Osteoblast (primary cell): ENCODE measurements around the gene USP11. TPM values are rescaled to one million over a fixed set of nuclear protein-coding genes. Genes with fewer than 3 reads are reported as not detected.

Source experiments
- DNase-seq: peaks from one replicate; pipeline ENCODE4 v3.0.0; 2011; ENCODE audit warnings: low spot score, mixed read lengths; ENCODE audit not compliant: insufficient read length; ENCODE audit errors: missing footprints
- H2AFZ ChIP-seq: 2 replicates; pipeline ENCODE4 v1.6.0; 2011; ENCODE audit warnings: mild to moderate bottlenecking, low read length
- H3K27ac ChIP-seq: 2 replicates; pipeline ENCODE4 v1.5.1; 2011; ENCODE audit warnings: mild to moderate bottlenecking, low read depth, low read length, moderate library complexity
- H3K27me3 ChIP-seq: 2 replicates; pipeline ENCODE4 v1.6.0; 2012; ENCODE audit warnings: mild to moderate bottlenecking, control low read depth, inconsistent platforms, low read length, moderate library complexity; ENCODE audit not compliant: insufficient read depth
- H3K36me3 ChIP-seq: 2 replicates; pipeline ENCODE4 v1.5.1; 2011; ENCODE audit warnings: mild to moderate bottlenecking, low read length, control low read depth, moderate library complexity; ENCODE audit not compliant: insufficient read depth
- H3K4me1 ChIP-seq: 2 replicates; pipeline ENCODE4 v1.5.1; 2011; ENCODE audit warnings: mild to moderate bottlenecking, low read length, control low read depth, moderate library complexity; ENCODE audit not compliant: insufficient read depth
- H3K4me2 ChIP-seq: 2 replicates; pipeline ENCODE4 v1.6.0; 2011; ENCODE audit warnings: mild to moderate bottlenecking, low read length; ENCODE audit not compliant: insufficient read depth
- H3K4me3 ChIP-seq: fragments of 200-600 bp; sonication (generic); 3 replicates; pipeline ENCODE4 v1.5.1; 2012; ENCODE audit warnings: mild to moderate bottlenecking, low read length, inconsistent platforms; ENCODE audit not compliant: insufficient read depth
- H3K79me2 ChIP-seq: 2 replicates; pipeline ENCODE4 v1.6.0; 2012; ENCODE audit warnings: mild to moderate bottlenecking, low read length, control low read depth, inconsistent platforms; ENCODE audit not compliant: insufficient read depth
- H3K9me3 ChIP-seq: 2 replicates; pipeline ENCODE4 v1.5.1; 2011; ENCODE audit warnings: low read depth, low read length, control low read depth
- H4K20me1 ChIP-seq: 2 replicates; pipeline ENCODE4 v1.6.0; 2012; ENCODE audit warnings: mild to moderate bottlenecking, low read length, control low read depth; ENCODE audit not compliant: insufficient read depth
- CTCF ChIP-seq: IDR thresholded peaks from 2 replicates; pipeline ENCODE4 v1.5.1; 2011; ENCODE audit warnings: mild to moderate bottlenecking, low read depth, low read length, moderate library complexity; ENCODE audit errors: extremely low read depth
- total RNA-seq: library from RNA; depleted of rRNA; stranded (reverse); fragments of >200 nt; gene quantifications from 2 replicates; pipeline ENCODE4 v1.2.3, GENCODE V29; 2012

Gene USP11
- total RNA-seq, 1 donor, result 28.2 TPM

- H3K27me3 ChIP-seq, result no peaks in the 10 kb centered on the region
- no peak for DNase-seq
- peaks cover 6% of the 10 kb centered on the region for H4K20me1 ChIP-seq
- no peaks in the 10 kb centered on the region for H3K9me3 ChIP-seq
- H2AFZ ChIP-seq, result no peak overlapping the region
- no peak overlapping the region for H3K4me3 ChIP-seq
- H3K4me2 ChIP-seq, result no peak overlapping the region
- peaks cover 42% of the 10 kb centered on the region for H3K36me3 ChIP-seq
- H3K79me2 ChIP-seq, result peaks cover 7% of the 10 kb centered on the region
- no peak overlapping the region for H3K27ac ChIP-seq
- H3K4me1 ChIP-seq, result peaks cover 6% of the 10 kb centered on the region
- no peak for TF ChIP-seq CTCF
Observed at GRCh38 chrX:47229427-47229826, 3.4 kb upstream of the USP11 start.

GRCh38 chrX:47230136-47230868 lies 2.5 kb upstream of the USP11 start:
- peaks cover 4% of the 10 kb centered on the region for H3K27me3 ChIP-seq
- H2AFZ ChIP-seq, result no peak overlapping the region
- no peak overlapping the region for H3K4me2 ChIP-seq
- H4K20me1 ChIP-seq, result peaks cover 6% of the 10 kb centered on the region
- H3K27ac ChIP-seq, result no peak overlapping the region
- H3K79me2 ChIP-seq, result peaks cover 16% of the 10 kb centered on the region
- DNase-seq, result no peak
- H3K9me3 ChIP-seq, result no peaks in the 10 kb centered on the region
- peaks cover 11% of the 10 kb centered on the region for H3K4me1 ChIP-seq
- H3K36me3 ChIP-seq, result peaks cover 35% of the 10 kb centered on the region
- H3K4me3 ChIP-seq, result no peak overlapping the region
- no peak for TF ChIP-seq CTCF

GRCh38 chrX:47231167-47231566 lies 1.6 kb upstream of the USP11 start:
- Histone ChIP-seq H3K27me3 (peaks cover 10% of the 10 kb centered on the region), H4K20me1 (peaks cover 1% of the 10 kb centered on the region), H3K4me1 (peaks cover 16% of the 10 kb centered on the region), H3K79me2 (peaks cover 24% of the 10 kb centered on the region), H3K4me2 (no peak overlapping the region), H3K4me3 (no peak overlapping the region), H3K36me3 (peaks cover 27% of the 10 kb centered on the region), H2AFZ (no peak overlapping the region), H3K9me3 (no peaks in the 10 kb centered on the region), H3K27ac (no peak overlapping the region)
- TF ChIP-seq CTCF, result no peak
- no peak for DNase-seq

- H3K79me2 ChIP-seq, result peaks cover 36% of the 10 kb centered on the region
- peaks cover 14% of the 10 kb centered on the region for H3K27me3 ChIP-seq
- peaks cover 5% of the 10 kb centered on the region for H4K20me1 ChIP-seq
- no peak for DNase-seq
- peaks cover 16% of the 10 kb centered on the region for H3K36me3 ChIP-seq
- H3K27ac ChIP-seq, result peak overlapping the region; percentile 96
- no peaks in the 10 kb centered on the region for H3K9me3 ChIP-seq
- no peak for TF ChIP-seq CTCF
- H3K4me2 ChIP-seq, result peak overlapping the region; percentile 87
- H3K4me3 ChIP-seq, result peak overlapping the region; percentile 82
- peaks cover 16% of the 10 kb centered on the region for H3K4me1 ChIP-seq
- peak overlapping the region; percentile 77 for H2AFZ ChIP-seq
Observed at GRCh38 chrX:47232197-47232802, 509 bp upstream of the USP11 start.
